ENCODE measurements around the gene ZNF586. TPM values are rescaled to one million over a fixed set of nuclear protein-coding genes. Genes with fewer than 3 reads are reported as not detected.
"Not testable (repeated sequence)": the region's sequence is repeated elsewhere in the genome, so short reads cannot be mapped to it uniquely, and the experiment has no call there.

Gene ZNF586
- total RNA-seq, 1 donor from 2014 or later: 25.3 TPM

DNA sequence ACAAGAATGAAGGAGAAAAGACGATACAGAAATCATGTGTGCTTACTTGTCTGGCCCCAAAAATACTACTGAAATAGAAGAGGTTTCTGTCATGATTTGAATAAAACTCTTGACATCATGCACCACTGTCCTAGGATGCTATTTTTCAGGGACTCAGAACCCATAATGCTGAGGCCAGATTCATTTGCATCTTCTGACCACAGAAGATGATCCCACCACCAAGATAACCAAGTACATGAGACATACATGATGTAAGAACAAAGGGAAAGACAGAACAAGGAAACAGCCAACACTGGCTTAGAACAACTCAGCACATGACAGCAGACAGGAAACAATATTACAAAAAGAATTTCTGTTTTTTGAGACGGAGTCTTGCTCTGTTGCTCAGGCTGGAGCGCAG, 42.8 kb downstream of the ZNF586 start:
- Mint-ChIP-seq H3K4me3 (peak overlapping the region; percentile 84), H3K4me1 (ENCODE audit: unreplicated experiment) (peaks cover 31% of the 10 kb centered on the region)
- no peak for TF ChIP-seq CTCF (conservative IDR thresholded peaks at IDR 0.05)

GRCh38 chr19:57812975-57813820, 43.7 kb downstream of the ZNF586 start:
- Mint-ChIP-seq H3K4me3 (peak overlapping the region; percentile 96), H3K27ac (peak overlapping the region; percentile 93), H3K4me1 (ENCODE audit: unreplicated experiment) (peaks cover 28% of the 10 kb centered on the region), H3K36me3 (peaks cover 20% of the 10 kb centered on the region)
- DNase-seq (ENCODE audit: extremely low spot score, unreplicated experiment); H3K27me3 Mint-ChIP-seq; H3K9me3 Mint-ChIP-seq: not testable (repeated sequence)

More for the DNA sequence above, 42.8 kb downstream of the ZNF586 start:
- Mint-ChIP-seq H3K27me3 (no peaks in the 10 kb centered on the region), H3K27ac (peak overlapping the region; percentile 93), H3K36me3 (peaks cover 25% of the 10 kb centered on the region), H3K9me3 (no peaks in the 10 kb centered on the region)
- no peak for DNase-seq (ENCODE audit: extremely low spot score, unreplicated experiment)

- peaks cover 20% of the 10 kb centered on the region for H3K36me3 Mint-ChIP-seq
- peaks cover 32% of the 10 kb centered on the region for H3K4me1 Mint-ChIP-seq (ENCODE audit: unreplicated experiment)
- DNase-seq (ENCODE audit: extremely low spot score, unreplicated experiment): no peak
These were observed 44.5 kb downstream of the ZNF586 start for GRCh38 chr19:57813919-57814504.

GRCh38 chr19:57814505-57815246, 45.2 kb downstream of the ZNF586 start, which contains the start of gene ZNF552:
TSS of gene ZNF552 (minus strand) at chr19:57814913. CDS start at chr19:57814743, 170 bp downstream.
- peaks cover 32% of the 10 kb centered on the region for H3K4me1 Mint-ChIP-seq (ENCODE audit: unreplicated experiment)
- H3K9me3 Mint-ChIP-seq: no peaks in the 10 kb centered on the region
- peak; percentile 75 for DNase-seq (ENCODE audit: extremely low spot score, unreplicated experiment)
- TF ChIP-seq CTCF (conservative IDR thresholded peaks at IDR 0.05): no peak
- no peaks in the 10 kb centered on the region for H3K27me3 Mint-ChIP-seq
- peaks cover 15% of the 10 kb centered on the region for H3K36me3 Mint-ChIP-seq
- H3K4me3 Mint-ChIP-seq: peak within 1 kb of the TSS; percentile 96
- H3K27ac Mint-ChIP-seq: peak within 1 kb of the TSS; percentile 93

More at GRCh38 chr19:57813919-57814504, 44.5 kb downstream of the ZNF586 start:
- TF ChIP-seq CTCF (conservative IDR thresholded peaks at IDR 0.05): no peak
- Mint-ChIP-seq H3K4me3 (peak overlapping the region; percentile 96), H3K9me3 (no peaks in the 10 kb centered on the region), H3K27me3 (no peaks in the 10 kb centered on the region), H3K27ac (peak overlapping the region; percentile 93)

DNA sequence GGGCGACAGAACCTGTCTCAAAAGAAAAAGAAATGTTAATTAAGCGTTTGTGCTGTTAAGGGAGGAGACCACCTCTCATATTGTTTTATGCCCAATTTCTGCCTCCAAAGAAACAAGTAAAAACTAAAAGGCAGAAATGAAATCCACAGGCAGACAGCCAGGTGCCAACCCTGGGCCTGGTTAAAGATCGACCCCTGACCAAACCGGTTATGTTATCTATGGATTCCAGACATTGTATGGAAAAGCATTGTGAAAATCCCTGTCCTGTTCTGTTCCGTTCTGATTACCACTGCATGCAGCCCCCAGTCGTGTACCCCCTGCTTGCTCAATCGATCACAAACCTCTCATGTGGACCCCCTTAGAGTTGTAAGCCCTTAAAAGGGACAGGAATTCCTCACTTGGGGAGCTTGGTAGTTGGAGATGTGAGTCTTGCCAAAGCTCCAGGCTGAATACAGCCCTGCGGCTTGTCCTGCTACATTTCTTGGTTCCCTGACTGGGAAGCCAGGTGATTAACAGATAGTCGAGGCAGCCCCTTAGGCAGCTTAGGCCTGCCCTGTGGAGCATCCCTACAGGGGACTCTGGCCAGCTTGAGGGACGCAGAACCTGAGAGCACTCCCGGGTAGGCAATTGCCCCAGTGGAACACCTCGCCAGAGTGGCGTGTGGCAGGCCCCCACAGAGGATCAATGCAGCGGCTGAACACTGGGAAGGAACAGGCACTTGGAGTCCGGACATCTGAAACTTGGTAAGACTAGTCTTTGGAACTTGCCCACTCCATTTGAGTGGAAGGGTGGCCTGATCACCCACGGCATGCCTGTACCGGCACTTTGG, 46.0 kb downstream of the ZNF586 start:
- peak overlapping the region; percentile 93 for H3K27ac Mint-ChIP-seq
- TF ChIP-seq CTCF (conservative IDR thresholded peaks at IDR 0.05): no peak
- H3K36me3 Mint-ChIP-seq: peaks cover 9% of the 10 kb centered on the region
- H3K4me3 Mint-ChIP-seq: peak overlapping the region; percentile 96
- DNase-seq (ENCODE audit: extremely low spot score, unreplicated experiment): no peak
- H3K4me1 Mint-ChIP-seq (ENCODE audit: unreplicated experiment): peaks cover 40% of the 10 kb centered on the region
- no peaks in the 10 kb centered on the region for H3K27me3 Mint-ChIP-seq
- no peaks in the 10 kb centered on the region for H3K9me3 Mint-ChIP-seq
